Left lung (tissue), 10 donors: ENCODE data around the gene JUNB. TPM values are rescaled to one million over a fixed set of nuclear protein-coding genes. Genes with fewer than 3 reads are reported as not detected.
A peak's percentile ranks its signal among the peaks of the same experiment; 100 is the strongest.

Source experiments
- ATAC-seq: fragments of 200-7000 bp; cut with Tn5 transposase; one replicate; pipeline ENCODE4 v1.9.1; 2020; ENCODE audit warnings: moderate library complexity
- DNase-seq, 4 donors: peaks; one replicate each; pipeline ENCODE4 v3.0.0-alpha.2; 2013 to 2020
- H3K27ac ChIP-seq, 2 donors: fragments of 200-600 bp; sonication (generic) in 1 of 2; one replicate each; pipeline versions ENCODE4 v1.5.0 to v1.8.0; 2020 to 2021
- H3K27me3 ChIP-seq, 2 donors: fragments of 200-600 bp; sonication (generic) in 1 of 2; one replicate each; pipeline versions ENCODE4 v1.5.0 to v1.8.0; 2020 to 2021
- H3K36me3 ChIP-seq, 2 donors: fragments of 200-600 bp; sonication (generic) in 1 of 2; one replicate each; pipeline versions ENCODE4 v1.5.0 to v1.8.0; 2020 to 2021
- H3K4me1 ChIP-seq, 2 donors: fragments of 200-600 bp; one replicate each; pipeline ENCODE4 v1.8.0; 2021
- H3K4me3 ChIP-seq, 2 donors: fragments of 200-600 bp; sonication (generic) in 1 of 2; one replicate each; pipeline versions ENCODE4 v1.5.0 to v1.8.0; 2020 to 2021; ENCODE audit warnings: mild to moderate bottlenecking in 1 of 2
- H3K9me3 ChIP-seq, 2 donors: fragments of 200-600 bp; sonication (generic) in 1 of 2; one replicate each; pipeline versions ENCODE4 v1.5.0 to v1.8.0; 2020 to 2021
- CTCF ChIP-seq, 2 donors: fragments of 200-600 bp; sonication (generic) in 1 of 2; IDR thresholded peaks; one replicate each; pipeline versions ENCODE4 v1.5.0 to v1.8.0; 2021; ENCODE audit warnings: antibody characterized with exemption in 2 of 2
- intact Hi-C, 2 donors: fragments of 100-400 bp; cut with DNase I; formaldehyde crosslinking; loops; one replicate each; pipeline versions ENCODE4 v1.11.2 to v1.14.2; 2022
- microRNA-seq, 2 donors: library from miRNA; unstranded; fragments of <30 nt; microRNA quantifications; one replicate each; pipeline ENCODE4, GENCODE V29; 2019
- polyA plus RNA-seq, 6 donors: library from polyadenylated mRNA; unstranded; fragments of 120-200 nt; gene quantifications; one replicate each; pipeline ENCODE4 v1.2.1, GENCODE V29; 2013; ENCODE audit not compliant: insufficient read length in 6 of 6
- total RNA-seq, 2 donors: library from RNA; stranded (reverse); fragmentation: NEBNext Ultra II Directional; extraction: Animal tissue kit (Norgen Biotek cat#: 25700); gene quantifications; one replicate each; pipeline ENCODE4 v1.2.1, GENCODE V29; 2021
- donor health status: DM: no; HTN: yes; CAD: no.
- donor health status: DM: no; HTN: no; CAD: no.

Gene JUNB
- total and polyA plus RNA-seq, 8 donors, result 11.7 to 278 (median 64.2) TPM

DNA sequence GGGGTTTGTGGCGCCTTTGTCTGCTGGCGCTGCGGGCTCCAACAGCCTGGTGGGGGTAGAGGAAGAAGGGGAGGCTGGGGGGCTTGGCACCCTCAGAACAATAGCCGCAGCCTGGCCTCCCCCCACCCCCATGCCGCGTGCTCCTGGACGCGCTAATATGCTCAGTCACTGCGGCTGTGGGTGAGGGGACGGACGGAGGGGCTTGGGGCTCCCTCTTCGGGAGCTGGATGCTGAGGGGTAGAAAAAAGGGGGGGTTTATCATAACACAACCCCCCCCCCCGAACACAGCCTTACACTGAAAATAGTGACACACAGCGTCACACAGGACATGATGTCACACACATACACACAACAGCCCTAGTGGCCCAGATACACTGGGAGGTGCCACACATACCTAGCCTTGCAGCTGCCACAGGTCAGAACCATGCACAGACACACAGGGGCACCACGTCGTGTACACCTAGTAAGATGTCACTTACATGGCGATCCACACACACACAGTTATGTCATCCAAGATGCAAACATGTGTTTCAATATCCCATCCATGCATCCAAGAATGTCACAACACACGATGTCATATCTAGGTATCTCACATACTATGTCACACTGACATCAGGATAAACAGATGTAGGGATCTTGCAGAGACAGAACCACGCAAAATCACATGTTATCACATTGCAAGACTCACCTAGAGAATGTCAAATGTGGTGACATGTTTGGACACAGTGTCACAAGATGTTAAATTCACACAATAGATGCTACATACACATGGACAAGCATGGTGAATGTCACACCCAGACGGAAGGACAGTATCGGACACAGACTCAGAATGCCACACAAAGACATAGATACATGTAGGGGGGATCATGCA lies 47.8 kb downstream of the JUNB start:
- ATAC-seq, result no peak
- H3K27me3 ChIP-seq, result peaks cover 74 to 100% of the 10 kb centered on the region in 2 donors

GRCh38 chr19:12840091-12841079 lies 49.1 kb downstream of the JUNB start:
- Histone ChIP-seq H3K9me3 (no peaks in the 10 kb centered on the region), H3K36me3 (no peaks in the 10 kb centered on the region), H3K4me1 (peaks cover 0 to 12% of the 10 kb centered on the region in 2 donors), H3K27me3 (peaks cover 62 to 100% of the 10 kb centered on the region in 2 donors), H3K4me3 (peak overlapping the region in 1 of 2 donors; percentile 4), H3K27ac (no peak overlapping the region)
- TF ChIP-seq CTCF (IDR thresholded peaks at IDR 0.05), result no peak
- DNase-seq, result peak in 2 of 4 donors; percentile 69 to 86
- ATAC-seq, result peak; percentile 81
- intact Hi-C loops, result no loop called here

More for the DNA sequence above, 47.8 kb downstream of the JUNB start:
- intact Hi-C loops, result no loop called here
- DNase-seq, result no peak
- H3K36me3 ChIP-seq, result no peaks in the 10 kb centered on the region
- TF ChIP-seq CTCF (IDR thresholded peaks at IDR 0.05), result no peak
- no peak overlapping the region for H3K27ac ChIP-seq
- H3K4me1 ChIP-seq, result peaks cover 4 to 19% of the 10 kb centered on the region in 2 donors
- no peak overlapping the region for H3K4me3 ChIP-seq
- H3K9me3 ChIP-seq, result no peaks in the 10 kb centered on the region

- no peak for TF ChIP-seq CTCF (IDR thresholded peaks at IDR 0.05)
- H3K9me3 ChIP-seq, result no peaks in the 10 kb centered on the region
- ATAC-seq (peak; percentile 10), DNase-seq (no peak)
- intact Hi-C loops, result no loop called here
- peaks cover 0 to 12% of the 10 kb centered on the region in 2 donors for H3K4me1 ChIP-seq
- no peaks in the 10 kb centered on the region for H3K36me3 ChIP-seq
- peak overlapping the region in 1 of 2 donors; percentile 4 for H3K4me3 ChIP-seq
- no peak overlapping the region for H3K27ac ChIP-seq
- H3K27me3 ChIP-seq, result peaks cover 55 to 100% of the 10 kb centered on the region in 2 donors
Measured at GRCh38 chr19:12841094-12841493, 49.8 kb downstream of the JUNB start.

DNA sequence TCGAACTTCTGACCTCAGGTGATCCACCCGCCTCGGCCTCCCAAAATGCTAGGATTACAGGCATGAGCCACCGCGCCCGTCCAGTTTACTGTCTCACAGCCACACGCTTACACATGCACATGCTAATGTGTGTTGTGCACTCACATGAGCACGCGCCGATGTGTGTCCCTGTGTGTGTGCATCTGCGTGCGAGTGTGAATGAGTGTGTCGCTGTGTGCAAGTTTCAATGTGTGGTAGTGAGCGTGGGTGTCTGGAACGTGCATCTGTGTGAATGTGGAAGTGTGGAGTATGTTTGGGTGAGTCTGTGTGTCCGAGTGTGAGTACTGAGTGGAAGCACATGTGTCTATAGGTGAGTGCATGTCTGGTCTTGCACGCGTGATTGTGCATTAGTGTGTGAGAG lies 51.2 kb downstream of the JUNB start:
- Histone ChIP-seq H3K4me3 (no peak overlapping the region), H3K9me3 (no peaks in the 10 kb centered on the region), H3K4me1 (peaks cover 0 to 18% of the 10 kb centered on the region in 2 donors), H3K27ac (no peak overlapping the region), H3K36me3 (no peaks in the 10 kb centered on the region), H3K27me3 (peaks cover 41 to 100% of the 10 kb centered on the region in 2 donors)
- DNase-seq, result no peak
- intact Hi-C loops, result no loop called here
- no peak for TF ChIP-seq CTCF (IDR thresholded peaks at IDR 0.05)
- ATAC-seq, result no peak

Small RNA genes lying within 50 kb of the gene (microRNA-seq; reads per million reads assigned to microRNA genes)
- 0 to 0.14 reads per million in 2 donors for gene MIR5684

Other genes starting within 250 kb of the JUNB start
- 10 to 100 TPM in 1 of 2 donors, 1 to 10 TPM in 1; 9.9 to 12.5 TPM for gene ZNF564, start 240.0 kb upstream of the JUNB start, total RNA-seq
- gene ZNF564, start 240.0 kb upstream of the JUNB start, polyA plus RNA-seq, result 10 to 100 TPM in 3 of 6 donors, 1 to 10 TPM in 3; 7.4 to 12.6 (median 10.3) TPM
- gene ZNF490, start 180.7 kb upstream of the JUNB start, total RNA-seq, result 10 to 100 TPM in 1 of 2 donors, 1 to 10 TPM in 1; 9.2 to 11.7 TPM
- 1 to 10 TPM; 5.1 to 6.0 (median 5.4) TPM for gene ZNF490, start 180.7 kb upstream of the JUNB start, polyA plus RNA-seq
- gene ZNF791, start 180.6 kb upstream of the JUNB start, total RNA-seq, result 10 to 100 TPM; 18.0 to 23.3 TPM
- 10 to 100 TPM; 20.6 to 23.8 (median 21.9) TPM for gene ZNF791, start 180.6 kb upstream of the JUNB start, polyA plus RNA-seq
- gene MAN2B1, start 124.7 kb upstream of the JUNB start, total RNA-seq, result 100 to 1,000 TPM; 164 to 176 TPM
- 10 to 100 TPM; 31.7 to 42.8 (median 38.1) TPM for gene MAN2B1, start 124.7 kb upstream of the JUNB start, polyA plus RNA-seq
- 10 to 100 TPM in 1 of 2 donors, 1 to 10 TPM in 1; 9.0 to 10.8 TPM for gene WDR83, start 124.7 kb upstream of the JUNB start, total RNA-seq
- gene WDR83, start 124.7 kb upstream of the JUNB start, polyA plus RNA-seq, result 10 to 100 TPM; 21.7 to 27.1 (median 23.2) TPM
- gene DHPS, start 109.6 kb upstream of the JUNB start, total RNA-seq, result 10 to 100 TPM; 63.8 to 70.1 TPM
- gene DHPS, start 109.6 kb upstream of the JUNB start, polyA plus RNA-seq, result 10 to 100 TPM; 81.4 to 96.9 (median 84.1) TPM
- not detected for gene GNG14, start 103.5 kb upstream of the JUNB start, total RNA-seq
- under 1 TPM in 2 of 6 donors, not detected in 4; 0.55 to 0.73 TPM for gene GNG14, start 103.5 kb upstream of the JUNB start, polyA plus RNA-seq
- gene FBXW9, start 94.9 kb upstream of the JUNB start, total RNA-seq, result 1 to 10 TPM; 6.0 to 6.9 TPM
- gene FBXW9, start 94.9 kb upstream of the JUNB start, polyA plus RNA-seq, result 10 to 100 TPM in 5 of 6 donors, 1 to 10 TPM in 1; 9.0 to 13.1 (median 10.9) TPM
- gene TNPO2, start 67.6 kb upstream of the JUNB start, total RNA-seq, result 10 to 100 TPM; 54.8 to 64.3 TPM
- gene TNPO2, start 67.6 kb upstream of the JUNB start, polyA plus RNA-seq, result 10 to 100 TPM; 76.5 to 92.6 (median 80.3) TPM
- gene TRIR, start 56.8 kb upstream of the JUNB start, total RNA-seq, result 100 to 1,000 TPM; 115 to 128 TPM
- gene TRIR, start 56.8 kb upstream of the JUNB start, polyA plus RNA-seq, result 100 to 1,000 TPM; 130 to 183 (median 151) TPM
- gene GET3, start 54.0 kb upstream of the JUNB start, total RNA-seq, result 10 to 100 TPM; 70.4 to 71.2 TPM
- gene GET3, start 54.0 kb upstream of the JUNB start, polyA plus RNA-seq, result 10 to 100 TPM; 51.4 to 66.2 (median 56.2) TPM
- not detected for gene BEST2, start 39.7 kb upstream of the JUNB start, total RNA-seq
- gene BEST2, start 39.7 kb upstream of the JUNB start, polyA plus RNA-seq, result under 1 TPM in 4 of 6 donors, not detected in 2; 0.08 to 0.17 (median 0.12) TPM
- gene HOOK2, start 15.9 kb upstream of the JUNB start, total RNA-seq, result 10 to 100 TPM; 57.7 to 57.9 TPM
- gene HOOK2, start 15.9 kb upstream of the JUNB start, polyA plus RNA-seq, result 10 to 100 TPM; 59.8 to 91.2 (median 78.8) TPM
- gene PRDX2, start 10.3 kb downstream of the JUNB start, total RNA-seq, result 100 to 1,000 TPM; 186 to 217 TPM
- 100 to 1,000 TPM; 219 to 267 (median 249) TPM for gene PRDX2, start 10.3 kb downstream of the JUNB start, polyA plus RNA-seq
- gene THSD8, start 10.6 kb downstream of the JUNB start, total RNA-seq, result 1 to 10 TPM; 6.6 to 9.0 TPM
- gene THSD8, start 10.6 kb downstream of the JUNB start, polyA plus RNA-seq, result 10 to 100 TPM in 1 of 6 donors, 1 to 10 TPM in 5; 2.2 to 11.6 (median 4.9) TPM
- gene RNASEH2A, start 15.1 kb downstream of the JUNB start, total RNA-seq, result 10 to 100 TPM; 10.9 to 16.6 TPM
- gene RNASEH2A, start 15.1 kb downstream of the JUNB start, polyA plus RNA-seq, result 10 to 100 TPM; 29.1 to 47.4 (median 34.3) TPM
- gene RTBDN, start 43.1 kb downstream of the JUNB start, total RNA-seq, result not detected
- gene RTBDN, start 43.1 kb downstream of the JUNB start, polyA plus RNA-seq, result under 1 TPM in 3 of 6 donors, not detected in 3; 0.17 to 0.21 (median 0.20) TPM
- under 1 TPM; 0.15 to 0.29 TPM for gene MAST1, start 47.0 kb downstream of the JUNB start, total RNA-seq
- gene MAST1, start 47.0 kb downstream of the JUNB start, polyA plus RNA-seq, result 1 to 10 TPM; 1.2 to 2.4 (median 1.6) TPM
- 10 to 100 TPM; 64.8 to 72.8 TPM for gene DNASE2, start 90.0 kb downstream of the JUNB start, total RNA-seq
- 10 to 100 TPM; 18.7 to 22.2 (median 20.6) TPM for gene DNASE2, start 90.0 kb downstream of the JUNB start, polyA plus RNA-seq
- gene KLF1, start 95.7 kb downstream of the JUNB start, total RNA-seq, result under 1 TPM in 1 of 2 donors, not detected in 1; 0.50 TPM
- gene KLF1, start 95.7 kb downstream of the JUNB start, polyA plus RNA-seq, result 1 to 10 TPM in 1 of 6 donors, under 1 TPM in 5; 0.35 to 1.2 (median 0.67) TPM
- 10 to 100 TPM; 23.6 to 26.7 TPM for gene GCDH, start 99.7 kb downstream of the JUNB start, total RNA-seq
- 10 to 100 TPM; 25.6 to 29.2 (median 27.3) TPM for gene GCDH, start 99.7 kb downstream of the JUNB start, polyA plus RNA-seq
- under 1 TPM in 1 of 2 donors, not detected in 1; 0.41 TPM for gene SYCE2, start 127.8 kb downstream of the JUNB start, total RNA-seq
- gene SYCE2, start 127.8 kb downstream of the JUNB start, polyA plus RNA-seq, result 1 to 10 TPM; 2.3 to 4.1 (median 3.5) TPM
- 10 to 100 TPM; 40.9 to 59.4 TPM for gene FARSA, start 142.2 kb downstream of the JUNB start, total RNA-seq
- gene FARSA, start 142.2 kb downstream of the JUNB start, polyA plus RNA-seq, result 10 to 100 TPM; 35.3 to 46.2 (median 41.8) TPM
- gene CALR, start 147.1 kb downstream of the JUNB start, total RNA-seq, result 1,000 to 10,000 TPM; 1,387 to 1,778 TPM
- 100 to 1,000 TPM; 654 to 817 (median 801) TPM for gene CALR, start 147.1 kb downstream of the JUNB start, polyA plus RNA-seq
- 100 to 1,000 TPM in 1 of 2 donors, 10 to 100 TPM in 1; 74.8 to 118 TPM for gene RAD23A, start 154.4 kb downstream of the JUNB start, total RNA-seq
- 10 to 100 TPM; 65.3 to 89.7 (median 75.5) TPM for gene RAD23A, start 154.4 kb downstream of the JUNB start, polyA plus RNA-seq
- gene GADD45GIP1, start 165.7 kb downstream of the JUNB start, total RNA-seq, result 10 to 100 TPM; 14.7 to 20.5 TPM
- gene GADD45GIP1, start 165.7 kb downstream of the JUNB start, polyA plus RNA-seq, result 10 to 100 TPM; 22.6 to 35.2 (median 28.4) TPM
- under 1 TPM in 1 of 2 donors, not detected in 1; 0.13 TPM for gene DAND5, start 178.1 kb downstream of the JUNB start, total RNA-seq
- gene DAND5, start 178.1 kb downstream of the JUNB start, polyA plus RNA-seq, result under 1 TPM; 0.15 to 0.54 (median 0.32) TPM
- 100 to 1,000 TPM; 166 to 237 TPM for gene NFIX, start 204.0 kb downstream of the JUNB start, total RNA-seq
- 100 to 1,000 TPM in 4 of 6 donors, 10 to 100 TPM in 2; 92.6 to 139 (median 111) TPM for gene NFIX, start 204.0 kb downstream of the JUNB start, polyA plus RNA-seq